ENCODE results near the gene ORAI2. TPM values are rescaled to one million over a fixed set of nuclear protein-coding genes. Genes with fewer than 3 reads are reported as not detected.
"Not testable (repeated sequence)": the region's sequence is repeated elsewhere in the genome, so short reads cannot be mapped to it uniquely, and the experiment has no call there.

Gene ORAI2
- total RNA-seq, 2 donors from 2014 or later: 33.4 to 37.6 TPM

GRCh38 chr7:102497308-102497707 is 63.9 kb downstream of the ORAI2 start:
- H3K27me3 ChIP-seq (replicated peaks; ENCODE audit: insufficient read depth); H3K4me1 ChIP-seq (ENCODE audit: control insufficient read depth in 1 of 2, low read depth in 2 of 2); ATAC-seq (ENCODE audit: insufficient number of reproducible peaks, low FRiP score, low read depth); H3K9me3 ChIP-seq; H3K27ac ChIP-seq; H3K4me3 ChIP-seq; H3K36me3 ChIP-seq; DNase-seq (ENCODE audit: low spot score): not testable (repeated sequence)

- not testable (repeated sequence) for H3K36me3 ChIP-seq; H3K4me1 ChIP-seq (ENCODE audit: control insufficient read depth in 1 of 2, low read depth in 2 of 2); H3K27me3 ChIP-seq (replicated peaks; ENCODE audit: insufficient read depth); H3K27ac ChIP-seq; ATAC-seq (ENCODE audit: insufficient number of reproducible peaks, low FRiP score, low read depth); H3K4me3 ChIP-seq; H3K9me3 ChIP-seq; DNase-seq (ENCODE audit: low spot score)
These were observed 64.9 kb downstream of the ORAI2 start for GRCh38 chr7:102498321-102498720.

DNA sequence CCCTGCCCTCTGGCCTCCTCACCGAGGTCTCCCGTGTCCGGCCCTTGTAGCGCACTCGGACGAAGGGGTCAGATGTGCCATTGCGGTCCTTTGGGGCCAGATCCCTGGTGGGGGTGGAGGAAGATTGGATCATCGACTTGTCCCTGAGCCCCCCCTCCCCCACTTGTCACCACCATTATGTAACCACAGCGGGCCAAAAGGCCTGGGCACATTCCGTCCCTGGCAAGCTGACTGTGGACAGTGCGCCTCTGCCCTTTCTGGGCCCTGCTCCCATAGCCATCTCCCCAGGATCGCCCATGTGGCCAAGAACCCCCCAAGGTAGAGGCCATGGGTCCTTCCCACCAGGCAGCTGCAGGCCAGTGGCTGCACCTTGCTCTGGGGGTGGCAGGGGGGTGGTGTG is 69.8 kb downstream of the ORAI2 start:
- H3K27me3 ChIP-seq (replicated peaks; ENCODE audit: insufficient read depth); DNase-seq (ENCODE audit: low spot score); H3K36me3 ChIP-seq; H3K27ac ChIP-seq; H3K4me1 ChIP-seq (ENCODE audit: control insufficient read depth in 1 of 2, low read depth in 2 of 2); H3K4me3 ChIP-seq; ATAC-seq (ENCODE audit: insufficient number of reproducible peaks, low FRiP score, low read depth); H3K9me3 ChIP-seq: not testable (repeated sequence)

- peak; percentile 89 for ATAC-seq (ENCODE audit: insufficient number of reproducible peaks, low FRiP score, low read depth)
- H3K27me3 ChIP-seq (replicated peaks; ENCODE audit: insufficient read depth); H3K4me3 ChIP-seq; DNase-seq (ENCODE audit: low spot score); H3K4me1 ChIP-seq (ENCODE audit: control insufficient read depth in 1 of 2, low read depth in 2 of 2); H3K36me3 ChIP-seq; H3K9me3 ChIP-seq: not testable (repeated sequence)
- H3K27ac ChIP-seq: peak overlapping the region; percentile 51 to 52
These were observed 72.2 kb downstream of the ORAI2 start for GRCh38 chr7:102505298-102506185.

Other genes starting within 250 kb of the ORAI2 start
- 10 to 100 TPM; 10.0 to 30.2 TPM for gene SH2B2, start 146.7 kb upstream of the ORAI2 start, total RNA-seq
- gene SPDYE6, start 77.1 kb upstream of the ORAI2 start, total RNA-seq: not detected
- gene PRKRIP1, start 37.2 kb upstream of the ORAI2 start, total RNA-seq: 10 to 100 TPM; 47.0 to 80.4 TPM
- gene ALKBH4, start 31.3 kb downstream of the ORAI2 start, total RNA-seq: 10 to 100 TPM; 15.9 to 29.6 TPM
- gene LRWD1, start 31.4 kb downstream of the ORAI2 start, total RNA-seq: 10 to 100 TPM in 1 of 2 donors, 1 to 10 TPM in 1; 7.9 to 10.9 TPM
- gene POLR2J, start 45.3 kb downstream of the ORAI2 start, total RNA-seq: 10 to 100 TPM; 10.7 to 22.9 TPM
- 10 to 100 TPM in 1 of 2 donors, 1 to 10 TPM in 1; 8.5 to 21.9 TPM for gene RASA4B, start 84.2 kb downstream of the ORAI2 start, total RNA-seq
- gene UPK3BL2, start 110.1 kb downstream of the ORAI2 start, total RNA-seq: 10 to 100 TPM; 10.8 to 14.7 TPM
- not detected for gene SPDYE2, start 117.7 kb downstream of the ORAI2 start, total RNA-seq
- 10 to 100 TPM; 36.3 to 68.0 TPM for gene POLR2J3, start 139.0 kb downstream of the ORAI2 start, total RNA-seq
- 10 to 100 TPM; 42.8 to 82.3 TPM for gene RASA4, start 183.2 kb downstream of the ORAI2 start, total RNA-seq
- gene UPK3BL1, start 209.2 kb downstream of the ORAI2 start, total RNA-seq: 10 to 100 TPM; 39.0 to 45.2 TPM
- gene SPDYE2B, start 216.7 kb downstream of the ORAI2 start, total RNA-seq: not detected
- 10 to 100 TPM in 1 of 2 donors, 1 to 10 TPM in 1; 3.4 to 14.3 TPM for gene POLR2J2, start 238.1 kb downstream of the ORAI2 start, total RNA-seq